SK-N-MC (cell line): ENCODE data around the gene NDFIP1.

ENCODE experiments used
- EZH2 ChIP-seq: fragments of 200-600 bp; sonication (generic); IDR thresholded peaks from one replicate; pipeline ENCODE4 v1.6.1; 2017; ENCODE audit warnings: antibody characterized with exemption
- POLR2AphosphoS5 ChIP-seq: IDR thresholded peaks from 2 replicates; pipeline ENCODE4 v1.6.1; 2012; ENCODE audit warnings: mild to moderate bottlenecking, low read depth, low read length, borderline replicate concordance

DNA sequence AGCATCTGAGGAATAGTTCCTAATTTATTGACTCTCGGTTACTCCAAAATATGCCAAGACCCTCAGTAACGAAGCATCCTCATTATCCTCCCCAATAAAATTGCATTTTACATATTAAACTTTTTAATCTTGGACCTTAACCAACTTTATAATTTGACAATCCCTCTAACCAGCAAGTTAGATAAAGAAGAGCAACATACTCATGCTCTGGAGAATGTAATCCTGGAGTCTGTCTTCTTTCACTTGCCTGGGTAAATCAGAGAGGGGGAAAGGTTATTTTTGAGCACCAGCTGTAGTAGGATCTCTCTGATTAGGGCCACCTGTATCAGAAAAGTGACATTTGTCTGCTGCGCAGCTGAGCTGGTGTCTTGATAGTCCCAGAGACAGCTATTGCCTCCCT, 59.8 kb downstream of the NDFIP1 start:
- TF ChIP-seq EZH2 (no peak), POLR2AphosphoS5 (no peak)
